PC-9 (cell line): ENCODE data around the gene BTBD1.

Source experiments
- CTCF ChIP-seq: fragments of 200-600 bp; sonication (generic); conservative IDR thresholded peaks from 2 replicates; pipeline ENCODE4 v1.6.1; 2017; ENCODE audit warnings: mixed run types, antibody characterized with exemption, mild to moderate bottlenecking, moderate library complexity
- EZH2 ChIP-seq: fragments of 200-600 bp; sonication (generic); IDR thresholded peaks from 2 replicates; pipeline ENCODE4 v1.8.0; 2017; ENCODE audit warnings: antibody characterized with exemption, low read depth

GRCh38 chr15:83113881-83114674, 47.0 kb upstream of the BTBD1 start:
- TF ChIP-seq CTCF, result no peak
- no peak for TF ChIP-seq EZH2
